Measurements from ENCODE around the gene CPLX3. TPM values are rescaled to one million over a fixed set of nuclear protein-coding genes. Genes with fewer than 3 reads are reported as not detected.

Gene CPLX3
- total RNA-seq, 3 donors from 2014 or later = 0.66 TPM; not detected in 2

- Histone ChIP-seq H3K4me3 (no peak overlapping the region), H3K36me3 (peaks cover 13% of the 10 kb centered on the region), H3K4me1 (peaks cover 0 to 2% of the 10 kb centered on the region in 2 donors), H3K9me3 (no peaks in the 10 kb centered on the region), H3K27me3 (no peaks in the 10 kb centered on the region), H3K27ac (no peak overlapping the region)
- DNase-seq (ENCODE audit: low spot score in 2 of 2) = no peak
- TF ChIP-seq POLR2AphosphoS5 (IDR thresholded peaks at IDR 0.05) = no peak
- no peak for TF ChIP-seq POLR2A (IDR thresholded peaks at IDR 0.05)
- no peak for TF ChIP-seq CTCF (IDR thresholded peaks at IDR 0.05)
- intact Hi-C loops (cut with DNase I; ENCODE audit: low total_unique reads) = no loop called here
Observed at GRCh38 chr15:74847432-74847831, 21.0 kb downstream of the CPLX3 start.

- Histone ChIP-seq H3K4me3 (no peak overlapping the region), H3K9me3 (no peaks in the 10 kb centered on the region), H3K4me1 (no peaks in the 10 kb centered on the region), H3K27me3 (no peaks in the 10 kb centered on the region), H3K27ac (no peak overlapping the region), H3K36me3 (peaks cover 18% of the 10 kb centered on the region)
- TF ChIP-seq POLR2A (IDR thresholded peaks at IDR 0.05) (no peak), POLR2AphosphoS5 (IDR thresholded peaks at IDR 0.05) (no peak), CTCF (IDR thresholded peaks at IDR 0.05) (no peak)
- intact Hi-C loops (cut with DNase I; ENCODE audit: low total_unique reads) = no loop called here
- no peak for DNase-seq (ENCODE audit: low spot score in 2 of 2)
Observed at GRCh38 chr15:74850393-74850792, 24.0 kb downstream of the CPLX3 start.

GRCh38 chr15:74851960-74852359 is 25.5 kb downstream of the CPLX3 start:
- intact Hi-C loops (cut with DNase I; ENCODE audit: low total_unique reads) = no loop called here
- peaks cover 18% of the 10 kb centered on the region for H3K36me3 ChIP-seq

GRCh38 chr15:74854453-74855022 is 28.1 kb downstream of the CPLX3 start:
- Histone ChIP-seq H3K9me3 (no peaks in the 10 kb centered on the region), H3K27ac (no peak overlapping the region), H3K27me3 (no peaks in the 10 kb centered on the region), H3K4me1 (no peaks in the 10 kb centered on the region), H3K4me3 (no peak overlapping the region), H3K36me3 (peaks cover 18% of the 10 kb centered on the region)
- intact Hi-C loops (cut with DNase I; ENCODE audit: low total_unique reads) = no loop called here
- TF ChIP-seq CTCF (IDR thresholded peaks at IDR 0.05) (no peak), POLR2AphosphoS5 (IDR thresholded peaks at IDR 0.05) (no peak), POLR2A (IDR thresholded peaks at IDR 0.05) (no peak)
- no peak for DNase-seq (ENCODE audit: low spot score in 2 of 2)

More at GRCh38 chr15:74851960-74852359, 25.5 kb downstream of the CPLX3 start:
- Histone ChIP-seq H3K27ac (no peak overlapping the region), H3K9me3 (no peaks in the 10 kb centered on the region), H3K4me1 (no peaks in the 10 kb centered on the region), H3K4me3 (no peak overlapping the region), H3K27me3 (no peaks in the 10 kb centered on the region)
- TF ChIP-seq POLR2AphosphoS5 (IDR thresholded peaks at IDR 0.05) (no peak), CTCF (IDR thresholded peaks at IDR 0.05) (no peak), POLR2A (IDR thresholded peaks at IDR 0.05) (no peak)
- no peak for DNase-seq (ENCODE audit: low spot score in 2 of 2)

GRCh38 chr15:74855857-74856256 is 29.4 kb downstream of the CPLX3 start:
- no peak overlapping the region for H3K4me3 ChIP-seq
- no peak for DNase-seq (ENCODE audit: low spot score in 2 of 2)
- peaks cover 12% of the 10 kb centered on the region for H3K36me3 ChIP-seq
- TF ChIP-seq POLR2AphosphoS5 (IDR thresholded peaks at IDR 0.05) (no peak), CTCF (IDR thresholded peaks at IDR 0.05) (no peak), POLR2A (IDR thresholded peaks at IDR 0.05) (no peak)
- H3K9me3 ChIP-seq = no peaks in the 10 kb centered on the region
- H3K27ac ChIP-seq = no peak overlapping the region
- intact Hi-C loops (cut with DNase I; ENCODE audit: low total_unique reads) = no loop called here
- H3K4me1 ChIP-seq = no peaks in the 10 kb centered on the region
- no peaks in the 10 kb centered on the region for H3K27me3 ChIP-seq

Data from breast epithelium (tissue), 4 donors.